ENCODE measurements around the gene SLC16A4. TPM values are rescaled to one million over a fixed set of nuclear protein-coding genes. Genes with fewer than 3 reads are reported as not detected.

SLC16A4 gene
- total and polyA plus RNA-seq, 2 of the 8 experiments (the other 6 are each of a cell fraction or from before 2014, with no cell fraction given) = 0.30 to 0.43 TPM

DNA sequence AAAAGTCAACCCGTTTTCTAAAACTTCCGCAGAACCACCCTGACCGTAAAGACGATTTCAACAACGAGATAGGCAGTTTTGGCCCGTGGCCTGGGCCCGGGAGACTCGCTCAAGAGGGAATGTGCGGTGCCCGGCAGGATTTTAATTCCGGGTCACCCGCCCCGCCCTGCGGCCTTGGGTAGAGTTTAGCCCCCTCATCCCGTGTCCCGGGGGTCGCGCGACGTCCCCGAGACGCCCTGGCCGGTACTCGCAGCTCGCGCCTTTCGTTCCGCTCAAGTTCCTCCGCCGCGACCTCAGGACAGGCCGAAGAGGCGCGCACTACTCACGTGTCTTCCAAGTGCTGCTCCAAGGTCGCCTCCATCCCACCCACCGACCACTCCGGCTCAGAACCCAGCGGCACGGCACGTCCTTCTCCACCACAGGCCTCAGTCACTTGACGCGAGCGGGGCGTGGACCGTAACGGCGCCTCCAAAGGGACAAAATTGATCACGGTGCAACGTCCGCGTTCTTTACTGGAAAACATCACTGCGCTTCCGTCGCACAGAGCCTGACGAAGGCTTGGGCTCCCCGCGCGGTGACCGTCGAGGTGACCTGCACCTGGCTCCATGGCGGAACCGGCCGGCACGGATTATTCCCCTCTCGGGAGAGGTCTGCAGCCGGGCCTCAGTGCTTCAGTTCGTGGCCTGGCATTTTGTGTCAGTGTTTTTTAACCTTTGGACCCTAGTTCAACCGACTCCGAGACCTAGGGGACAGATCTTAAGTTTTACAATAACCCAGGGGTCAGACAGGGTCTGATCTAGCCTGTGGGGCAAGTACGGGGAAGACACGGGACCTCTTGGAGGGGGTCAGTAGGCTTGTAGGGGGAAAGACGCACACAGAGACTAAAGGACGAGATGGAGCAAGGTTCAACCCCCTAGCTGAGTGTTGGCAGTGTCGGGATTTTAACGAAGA lies 16.7 kb upstream of the SLC16A4 start, which contains the start of gene LAMTOR5:
Gene LAMTOR5, minus strand, starts transcription at position 435 of the 951 bp plus-strand sequence. Its CDS starts 74 bp downstream, at position 361.
- 0 out of 7 replicates have a peak, but pooled peaks cover 0 to 3% (median 0%) of the 10 kb centered on the region in 4 experiments for H3K27me3 ChIP-seq (replicated peaks in 1 of 4; ENCODE audit: control insufficient read depth in 3 of 4, extremely low read depth in 1 of 4, insufficient read depth in 3 of 4, low read length in 3 of 4)
- H3K9me3 ChIP-seq (ENCODE audit: insufficient read depth in 2 of 2, low read depth in 1 of 2, low read length in 1 of 2) = no peaks in the 10 kb centered on the region
- ChIA-PET CTCF (ENCODE audit: partially characterized antibody) (interaction anchor here (0.7 to 22.7 kb wide), 7 partner anchors 16 to 202 kb away, joined by 3 to 828 read pairs (median 65); partner anchors contain the start of genes KCNC4 and PROK1), POLR2A (ENCODE audit: partially characterized antibody) (interaction anchor here (0.7 to 3.3 kb wide), 11 partner anchors 9 to 344 kb away, joined by 3 to 10 read pairs (median 5); partner anchors contain the start of gene RBM15)
- peak within 1 kb of the TSS; percentile 91 for H2AFZ ChIP-seq (ENCODE audit: low read length)
- H2BK15ac ChIP-seq (ENCODE audit: low read length) = peak within 1 kb of the TSS; percentile 81; the same call in 1 of the 2 replicates
- H2BK20ac ChIP-seq (ENCODE audit: low read length) = no peak within 1 kb of the TSS
- H4K5ac ChIP-seq (ENCODE audit: insufficient read length, low read depth, low read length) = peak within 1 kb of the TSS; percentile 89
- peak within 1 kb of the TSS; percentile 96 for H3K56ac ChIP-seq (replicated peaks; ENCODE audit: insufficient read length, low read depth, low read length)
- H2BK5ac ChIP-seq (ENCODE audit: low read depth, low read length) = peak within 1 kb of the TSS; percentile 91; the same call in 1 of the 2 replicates
- H3K14ac ChIP-seq (ENCODE audit: insufficient read length) = no peak within 1 kb of the TSS
- no peaks in the 10 kb centered on the region; a peak in 2 of 7 replicates for H3K4me1 ChIP-seq (replicated peaks in 1 of 4; ENCODE audit: control insufficient read depth in 3 of 4, insufficient read depth in 4 of 4, low read length in 3 of 4)
- peak; percentile 57 for FAIRE-seq
- H2BK120ac ChIP-seq (replicated peaks; ENCODE audit: low read depth, low read length) = no peak within 1 kb of the TSS
- peak within 1 kb of the TSS; percentile 84 for H2BK12ac ChIP-seq (ENCODE audit: low read depth, low read length)
- peak within 1 kb of the TSS; percentile 76 for H3K27ac ChIP-seq (ENCODE audit: low read depth, low read length)
- H3K23me2 ChIP-seq (ENCODE audit: low read depth, low read length) = peaks cover 3% of the 10 kb centered on the region; the same call in 1 of the 2 replicates
- peaks cover 0 to 12% of the 10 kb centered on the region in 2 experiments; a peak in 2 of 4 replicates for H3K79me2 ChIP-seq (ENCODE audit: control insufficient read depth in 1 of 2, insufficient read depth in 2 of 2, low read length in 2 of 2)
- no peak within 1 kb of the TSS for H3K23ac ChIP-seq (ENCODE audit: insufficient read length)
- H3K4me3 ChIP-seq (ENCODE audit: extremely low read depth in 1 of 4, insufficient read depth in 2 of 4, low read depth in 3 of 4, low read length in 4 of 4) = peak within 1 kb of the TSS; percentile 78 to 90 (median 83)
- peaks cover 2 to 21% (median 16%) of the 10 kb centered on the region in 4 experiments; a peak in 6 of 8 replicates for H3K36me3 ChIP-seq (ENCODE audit: control insufficient read depth in 2 of 4, insufficient read depth in 4 of 4, low read length in 3 of 4)
- peak within 1 kb of the TSS; percentile 95 for H4K91ac ChIP-seq (replicated peaks; ENCODE audit: insufficient read length, low read length)
- H3K79me1 ChIP-seq (ENCODE audit: low read depth, low read length) = no peaks in the 10 kb centered on the region; the same call in 1 of the 2 replicates
- peak; percentile 67 to 91 for DNase-seq (ENCODE audit: low read depth in 1 of 2, low spot score in 2 of 2)
- H3K4me2 ChIP-seq (ENCODE audit: insufficient read depth in 1 of 2, low read depth in 2 of 2, low read length in 2 of 2) = peak within 1 kb of the TSS; percentile 76 to 86
- H2AK5ac ChIP-seq (ENCODE audit: low read depth, low read length) = peak within 1 kb of the TSS; percentile 49; the same call in 1 of the 2 replicates
- peak within 1 kb of the TSS; percentile 87 for H3K18ac ChIP-seq (ENCODE audit: extremely low read depth, low read length)
- no peaks in the 10 kb centered on the region for H4K20me1 ChIP-seq (replicated peaks in 1 of 2; ENCODE audit: control insufficient read depth in 1 of 2, insufficient read depth in 2 of 2, low read length in 2 of 2)
- peak within 1 kb of the TSS; percentile 99 for H4K8ac ChIP-seq (ENCODE audit: extremely low read depth, insufficient read depth, low read length)
- WGBS, 2 experiments (ENCODE audit: extremely low coverage in 1 of 2, insufficient coverage in 1 of 2, insufficient read length in 1 of 2, insufficient replicate concordance in 2 of 2, low coverage in 1 of 2, low lambda C conversion rate in 2 of 2, missing lambda C conversion rate in 1 of 2) = 3% methylated on average over 76 of the region's 76 CpGs; no CpG with 5 or more reads in 1 of the 2 experiments
- H3K4ac ChIP-seq (replicated peaks; ENCODE audit: insufficient read length, low read depth, low read length) = peak within 1 kb of the TSS; percentile 88
- H3K9ac ChIP-seq (replicated peaks in 1 of 4; ENCODE audit: extremely low read depth in 1 of 4, low read depth in 3 of 4, low read length in 3 of 4) = peak within 1 kb of the TSS; percentile 79 to 88 (median 83)
- TF ChIP-seq USF2 (IDR thresholded peaks at IDR 0.05; ENCODE audit: low read length) = no peak
- no peak for TF ChIP-seq SUZ12 (IDR thresholded peaks at IDR 0.05; ENCODE audit: low read length)
- no peak for TF ChIP-seq FOSL1 (IDR thresholded peaks at IDR 0.05; ENCODE audit: insufficient read depth, low read depth, low read length)
- TF ChIP-seq CHD2 (IDR thresholded peaks at IDR 0.05; ENCODE audit: low read length) = peak; percentile 29; the same call in 1 of the 2 replicates
- TF ChIP-seq TCF12 (IDR thresholded peaks at IDR 0.05; ENCODE audit: low read depth, low read length) = no peak
- TF ChIP-seq TAF7 (optimal IDR thresholded peaks at IDR 0.05; ENCODE audit: borderline replicate concordance, low read depth, low read length) = no peak
- TF ChIP-seq POLR2A (IDR thresholded peaks at IDR 0.05; ENCODE audit: control extremely low read depth in 1 of 2, low read depth in 2 of 2, low read length in 2 of 2) = peak; percentile 68 to 91
- TF ChIP-seq BCL11A (IDR thresholded peaks at IDR 0.05; ENCODE audit: low read depth in 2 of 2, low read length in 2 of 2) = no peak
- peak; percentile 98 for TF ChIP-seq CREB1 (IDR thresholded peaks at IDR 0.05)

Measured in H1 (cell line).